Fibroblast of pulmonary artery (primary cell): ENCODE data around the gene CFLAR.
"Not testable (repeated sequence)": the region's sequence is repeated elsewhere in the genome, so short reads cannot be mapped to it uniquely, and the experiment has no call there.

Experiments
- DNase-seq: peaks from one replicate; pipeline ENCODE4 v3.0.0-alpha.2; 2010; ENCODE audit warnings: low read depth
- H3K4me3 ChIP-seq: replicated peaks from 2 replicates; pipeline ENCODE4 v1.5.1; 2011; ENCODE audit warnings: low read depth, mild to moderate bottlenecking, control low read depth, low read length, moderate library complexity
- TF ChIP-seq, protein P1 (sequence below): IDR thresholded peaks from 2 replicates; pipeline ENCODE4 v1.5.1; 2011; ENCODE audit warnings: mild to moderate bottlenecking, control low read depth, low read length, inconsistent platforms; ENCODE audit errors: missing control alignments

CFLAR gene

GRCh38 chr2:201149064-201149820, 33.3 kb downstream of the CFLAR start:
- TF ChIP-seq, protein P1, sequence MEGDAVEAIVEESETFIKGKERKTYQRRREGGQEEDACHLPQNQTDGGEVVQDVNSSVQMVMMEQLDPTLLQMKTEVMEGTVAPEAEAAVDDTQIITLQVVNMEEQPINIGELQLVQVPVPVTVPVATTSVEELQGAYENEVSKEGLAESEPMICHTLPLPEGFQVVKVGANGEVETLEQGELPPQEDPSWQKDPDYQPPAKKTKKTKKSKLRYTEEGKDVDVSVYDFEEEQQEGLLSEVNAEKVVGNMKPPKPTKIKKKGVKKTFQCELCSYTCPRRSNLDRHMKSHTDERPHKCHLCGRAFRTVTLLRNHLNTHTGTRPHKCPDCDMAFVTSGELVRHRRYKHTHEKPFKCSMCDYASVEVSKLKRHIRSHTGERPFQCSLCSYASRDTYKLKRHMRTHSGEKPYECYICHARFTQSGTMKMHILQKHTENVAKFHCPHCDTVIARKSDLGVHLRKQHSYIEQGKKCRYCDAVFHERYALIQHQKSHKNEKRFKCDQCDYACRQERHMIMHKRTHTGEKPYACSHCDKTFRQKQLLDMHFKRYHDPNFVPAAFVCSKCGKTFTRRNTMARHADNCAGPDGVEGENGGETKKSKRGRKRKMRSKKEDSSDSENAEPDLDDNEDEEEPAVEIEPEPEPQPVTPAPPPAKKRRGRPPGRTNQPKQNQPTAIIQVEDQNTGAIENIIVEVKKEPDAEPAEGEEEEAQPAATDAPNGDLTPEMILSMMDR: no peak
- DNase-seq: peak; percentile 95
- H3K4me3 ChIP-seq: no peak overlapping the region

GRCh38 chr2:201149821-201150165, 33.8 kb downstream of the CFLAR start:
- peak; percentile 58 for DNase-seq
- H3K4me3 ChIP-seq: not testable (repeated sequence)

DNA sequence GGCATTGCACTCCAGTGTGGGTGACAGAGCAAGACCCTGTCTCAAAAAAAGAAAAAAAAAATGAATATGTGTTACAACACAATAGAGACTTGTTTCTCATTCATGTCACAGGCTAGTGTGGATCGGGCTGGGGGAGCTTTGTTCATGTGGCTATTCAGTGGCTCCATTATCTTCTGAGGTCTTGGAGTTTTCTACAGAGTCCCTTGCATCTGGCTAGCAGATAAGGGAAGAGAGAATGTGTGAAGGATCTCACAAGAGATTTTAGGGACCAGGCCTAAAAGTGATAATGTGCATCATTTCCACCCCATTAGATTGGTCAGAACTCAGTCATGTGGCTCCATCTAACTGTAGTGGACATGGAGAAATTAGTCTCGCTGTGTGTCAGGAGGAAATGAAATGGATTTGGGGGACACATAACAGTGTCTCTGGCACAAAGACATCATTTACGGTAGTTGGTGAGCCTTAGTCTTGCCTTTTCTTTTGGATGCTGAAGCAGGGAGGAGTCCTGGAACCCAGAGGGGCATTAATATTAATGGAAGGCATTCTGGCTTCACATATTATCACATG, 34.6 kb downstream of the CFLAR start:
- no peak for DNase-seq
- H3K4me3 ChIP-seq: no peak overlapping the region
- TF ChIP-seq, protein P1: no peak

DNA sequence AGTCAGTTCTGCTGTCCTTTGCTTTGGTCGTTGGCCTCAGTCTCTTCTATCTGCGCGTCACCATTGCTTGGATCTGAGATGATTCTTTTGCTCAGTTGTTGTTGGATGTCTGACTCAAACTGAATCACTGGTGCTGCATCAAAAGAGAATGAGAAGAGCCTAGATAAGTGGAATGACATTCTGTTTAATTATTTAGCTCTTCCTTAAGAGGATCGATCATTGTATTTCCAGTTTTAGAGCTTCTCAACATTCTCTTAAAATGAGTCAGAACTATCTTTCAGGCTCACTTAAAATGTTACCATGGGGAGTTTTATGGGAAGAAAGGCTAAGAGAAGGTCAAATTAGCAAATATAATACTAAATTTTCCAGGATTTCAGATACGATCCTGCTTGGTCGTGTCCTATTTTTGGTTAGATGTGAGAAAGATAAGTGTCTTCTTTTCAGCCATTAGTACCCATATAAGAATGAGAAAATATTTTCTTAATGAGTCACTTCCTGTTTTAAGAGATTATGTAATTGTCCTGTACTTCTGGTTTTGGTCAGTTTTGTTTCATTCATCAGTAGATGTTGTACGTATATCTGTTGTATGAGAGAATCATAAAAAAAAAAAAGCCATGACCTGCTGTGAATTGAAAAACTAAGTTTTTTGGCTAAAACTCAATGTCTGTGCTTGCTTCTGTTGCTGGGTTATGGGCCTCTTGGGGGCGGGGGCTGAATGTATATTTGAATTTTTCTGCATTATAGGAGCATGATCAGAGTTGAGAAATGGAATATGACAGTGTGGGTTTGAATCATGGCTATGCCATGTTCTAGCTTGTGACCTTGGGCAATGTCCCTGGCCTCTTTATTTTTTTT, 35.4 kb downstream of the CFLAR start:
- TF ChIP-seq, protein P1: no peak
- H3K4me3 ChIP-seq: no peak overlapping the region
- peak; percentile 90 for DNase-seq

DNA sequence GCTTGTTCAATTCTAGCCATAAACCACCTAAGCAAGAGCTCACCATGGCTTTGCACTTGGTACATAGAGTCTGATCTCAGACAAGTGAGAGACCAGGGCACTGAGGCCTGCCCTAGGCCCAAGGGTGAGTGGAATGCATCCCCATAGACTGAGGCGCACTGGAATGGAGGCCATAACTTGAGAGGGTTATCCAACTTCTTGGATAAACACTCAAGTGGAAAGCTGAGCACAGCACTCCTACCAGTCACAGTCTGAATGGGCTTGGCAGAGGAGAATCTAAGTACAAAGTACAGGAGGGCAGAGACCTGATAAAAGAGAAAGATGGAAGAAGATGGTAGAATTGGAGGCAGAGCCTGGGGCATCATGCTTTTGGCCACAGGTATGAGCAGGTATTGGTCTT, 36.6 kb downstream of the CFLAR start:
- H3K4me3 ChIP-seq: no peak overlapping the region
- TF ChIP-seq, protein P1: no peak
- DNase-seq: no peak

- H3K4me3 ChIP-seq: no peak overlapping the region
- TF ChIP-seq, protein P1: no peak
- DNase-seq: no peak
These were observed 37.2 kb downstream of the CFLAR start for GRCh38 chr2:201152999-201153815.
